Tibial nerve (tissue), 4 donors: ENCODE results near the gene CDC42BPB. TPM values are rescaled to one million over a fixed set of nuclear protein-coding genes. Genes with fewer than 3 reads are reported as not detected.

Experiments
- DNase-seq, 2 donors: peaks; one replicate each; pipeline ENCODE4 v3.0.0-alpha.2; 2019; ENCODE audit warnings: low spot score in 2 of 2
- H3K27ac ChIP-seq, 4 donors: fragments of 200-600 bp; sonication (generic) in 3 of 4; one replicate each; pipeline ENCODE4 v1.5.1; 2017 to 2019; ENCODE audit warnings: mild to moderate bottlenecking in 1 of 4
- H3K27me3 ChIP-seq, 2 donors: fragments of 200-600 bp; sonication (generic) in 1 of 2; one replicate each; pipeline versions ENCODE4 v1.5.1 to v1.6.0; 2017 to 2019
- H3K36me3 ChIP-seq, 3 donors: fragments of 200-600 bp; sonication (generic); one replicate each; pipeline ENCODE4 v1.5.1; 2018 to 2019
- H3K4me1 ChIP-seq, 4 donors: fragments of 200-600 bp; sonication (generic) in 3 of 4; one replicate each; pipeline ENCODE4 v1.5.1; 2017 to 2019
- H3K4me3 ChIP-seq, 4 donors: fragments of 200-600 bp; sonication (generic) in 3 of 4; one replicate each; pipeline ENCODE4 v1.5.1; 2017 to 2019; ENCODE audit warnings: mild to moderate bottlenecking in 1 of 4, moderate library complexity in 1 of 4
- H3K9me3 ChIP-seq, 4 donors: fragments of 200-600 bp; sonication (generic) in 3 of 4; one replicate each; pipeline ENCODE4 v1.5.1; 2017 to 2019
- EP300 ChIP-seq, 2 donors: sonication (generic); formaldehyde crosslinking; IDR thresholded peaks; one replicate each; pipeline ENCODE4 v1.6.1; 2017; ENCODE audit warnings: antibody characterized with exemption in 2 of 2, mild to moderate bottlenecking in 1 of 2
- POLR2A ChIP-seq, 2 donors: fragments of 450-650 bp; IDR thresholded peaks; one replicate each; pipeline ENCODE4 v1.6.1; 2017; ENCODE audit warnings: antibody characterized with exemption in 2 of 2, mild to moderate bottlenecking in 2 of 2, moderate library complexity in 2 of 2
- WGBS, 2 donors: methylation state at CpG; one replicate each; pipeline ENCODE4 v1.1.5; 2018; 5-methylcytosine and 5-hydroxymethylcytosine counted together
- total RNA-seq, 4 donors: library from RNA; depleted of rRNA; stranded (reverse); fragments of >200 nt; gene quantifications; one replicate each; pipeline ENCODE4 v1.1.0, GENCODE V29; 2016
- TF ChIP-seq, protein P1 (sequence below), 5 experiments: fragments of 200-600 bp in 3 of 5; fragments of 450-650 bp in 2 of 5; sonication (generic) in 3 of 5; IDR thresholded peaks; one replicate each; pipeline ENCODE4 v1.5.1; 2016 to 2019; ENCODE audit warnings: antibody characterized with exemption in 5 of 5, mild to moderate bottlenecking in 3 of 5, moderate library complexity in 2 of 5

CDC42BPB gene
- total RNA-seq, 4 donors from 2014 or later = 115 to 172 (median 134) TPM

GRCh38 chr14:103006106-103006505 is 51.2 kb downstream of the CDC42BPB start:
- no peak for TF ChIP-seq POLR2A (IDR thresholded peaks at IDR 0.05)
- TF ChIP-seq, protein P1, sequence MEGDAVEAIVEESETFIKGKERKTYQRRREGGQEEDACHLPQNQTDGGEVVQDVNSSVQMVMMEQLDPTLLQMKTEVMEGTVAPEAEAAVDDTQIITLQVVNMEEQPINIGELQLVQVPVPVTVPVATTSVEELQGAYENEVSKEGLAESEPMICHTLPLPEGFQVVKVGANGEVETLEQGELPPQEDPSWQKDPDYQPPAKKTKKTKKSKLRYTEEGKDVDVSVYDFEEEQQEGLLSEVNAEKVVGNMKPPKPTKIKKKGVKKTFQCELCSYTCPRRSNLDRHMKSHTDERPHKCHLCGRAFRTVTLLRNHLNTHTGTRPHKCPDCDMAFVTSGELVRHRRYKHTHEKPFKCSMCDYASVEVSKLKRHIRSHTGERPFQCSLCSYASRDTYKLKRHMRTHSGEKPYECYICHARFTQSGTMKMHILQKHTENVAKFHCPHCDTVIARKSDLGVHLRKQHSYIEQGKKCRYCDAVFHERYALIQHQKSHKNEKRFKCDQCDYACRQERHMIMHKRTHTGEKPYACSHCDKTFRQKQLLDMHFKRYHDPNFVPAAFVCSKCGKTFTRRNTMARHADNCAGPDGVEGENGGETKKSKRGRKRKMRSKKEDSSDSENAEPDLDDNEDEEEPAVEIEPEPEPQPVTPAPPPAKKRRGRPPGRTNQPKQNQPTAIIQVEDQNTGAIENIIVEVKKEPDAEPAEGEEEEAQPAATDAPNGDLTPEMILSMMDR (IDR thresholded peaks at IDR 0.05) = no peak
- TF ChIP-seq EP300 (IDR thresholded peaks at IDR 0.05) = no peak
- H3K4me3 ChIP-seq = no peak overlapping the region
- H3K9me3 ChIP-seq = no peaks in the 10 kb centered on the region
- H3K27me3 ChIP-seq = no peaks in the 10 kb centered on the region
- peaks cover 0 to 82% (median 0%) of the 10 kb centered on the region in 3 donors for H3K36me3 ChIP-seq
- no peak for DNase-seq
- H3K27ac ChIP-seq = no peak overlapping the region
- H3K4me1 ChIP-seq = no peaks in the 10 kb centered on the region
- 94 to 99% methylated on average over 8 of the region's 8 CpGs for WGBS, 2 donors

- no peak overlapping the region for H3K4me3 ChIP-seq
- no peaks in the 10 kb centered on the region for H3K9me3 ChIP-seq
- 82 to 90% methylated on average over 24 of the region's 24 CpGs for WGBS, 2 donors
- no peaks in the 10 kb centered on the region for H3K27me3 ChIP-seq
- no peaks in the 10 kb centered on the region for H3K4me1 ChIP-seq
- peaks cover 0 to 82% (median 0%) of the 10 kb centered on the region in 3 donors for H3K36me3 ChIP-seq
- no peak overlapping the region for H3K27ac ChIP-seq
- TF ChIP-seq EP300 (IDR thresholded peaks at IDR 0.05) (no peak), POLR2A (IDR thresholded peaks at IDR 0.05) (no peak)
- TF ChIP-seq, protein P1 (IDR thresholded peaks at IDR 0.05) = no peak
- DNase-seq = no peak
Measured at GRCh38 chr14:103003850-103004249, 53.5 kb downstream of the CDC42BPB start.

DNA sequence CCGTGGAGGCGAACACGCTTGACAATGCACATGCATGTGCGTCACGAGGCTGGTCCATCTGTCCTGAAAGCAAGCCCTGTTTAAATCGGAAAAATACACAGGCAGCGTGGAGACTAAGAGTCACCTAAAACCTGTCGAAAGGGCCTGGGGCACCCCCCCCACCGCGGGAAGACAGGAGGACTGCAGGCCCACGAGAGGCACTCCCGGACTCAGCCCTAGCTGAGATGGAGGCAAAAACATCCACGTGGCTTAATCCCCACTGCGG is 54.1 kb downstream of the CDC42BPB start:
- Histone ChIP-seq H3K36me3 (peaks cover 0 to 83% (median 0%) of the 10 kb centered on the region in 3 donors), H3K27ac (no peak overlapping the region), H3K4me3 (no peak overlapping the region), H3K27me3 (no peaks in the 10 kb centered on the region), H3K9me3 (no peaks in the 10 kb centered on the region), H3K4me1 (no peaks in the 10 kb centered on the region)
- WGBS, 2 donors = 87 to 91% methylated on average over 14 of the region's 14 CpGs
- TF ChIP-seq EP300 (IDR thresholded peaks at IDR 0.05) = no peak
- TF ChIP-seq POLR2A (IDR thresholded peaks at IDR 0.05) = no peak
- TF ChIP-seq, protein P1 (IDR thresholded peaks at IDR 0.05) = no peak
- DNase-seq = no peak

DNA sequence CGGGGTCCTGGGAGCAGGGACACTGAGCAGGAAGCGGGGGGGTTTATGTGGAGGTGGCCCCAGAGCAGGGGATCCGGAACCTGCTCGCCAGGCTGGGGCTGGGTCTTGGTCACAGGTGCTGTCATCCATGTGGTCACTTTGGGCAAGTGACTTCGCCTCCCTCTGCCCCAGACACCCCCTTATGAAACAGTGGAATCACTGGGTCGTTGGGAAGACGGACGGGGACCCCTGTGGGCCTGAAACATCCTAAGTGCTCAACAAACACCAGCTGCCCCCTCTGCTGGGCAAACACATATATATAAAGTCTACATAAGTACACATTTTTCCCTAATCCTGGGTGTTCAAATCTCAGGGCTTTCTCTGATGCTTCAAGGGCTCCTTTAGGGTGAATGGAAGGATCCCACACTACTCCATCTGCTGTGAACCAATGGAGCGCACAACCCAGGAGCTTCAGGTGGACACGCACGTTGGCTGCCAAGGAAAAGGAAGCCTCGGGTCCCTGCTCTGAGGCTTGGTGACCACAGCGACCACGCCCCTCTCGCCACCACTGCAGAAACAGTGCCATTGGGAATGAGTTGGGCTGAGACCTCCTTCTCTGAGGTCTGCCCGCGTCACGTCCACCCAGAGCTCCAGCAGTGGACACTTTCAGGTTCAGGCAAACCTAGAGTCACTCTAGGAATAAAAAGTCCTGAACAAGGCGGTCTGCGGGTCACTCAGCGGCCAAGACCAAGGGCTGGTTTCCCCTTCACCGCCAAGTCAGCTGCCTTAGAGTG is 54.6 kb downstream of the CDC42BPB start:
- Histone ChIP-seq H3K27ac (no peak overlapping the region), H3K4me1 (no peaks in the 10 kb centered on the region), H3K36me3 (peaks cover 0 to 83% (median 0%) of the 10 kb centered on the region in 3 donors), H3K4me3 (no peak overlapping the region), H3K9me3 (no peaks in the 10 kb centered on the region), H3K27me3 (no peaks in the 10 kb centered on the region)
- TF ChIP-seq POLR2A (IDR thresholded peaks at IDR 0.05) (no peak), EP300 (IDR thresholded peaks at IDR 0.05) (no peak)
- WGBS, 2 donors = 86 to 91% methylated on average over 14 to 22 of the region's 22 CpGs
- DNase-seq = no peak

- DNase-seq = no peak
Measured at GRCh38 chr14:103001651-103002396, 55.5 kb downstream of the CDC42BPB start.

DNA sequence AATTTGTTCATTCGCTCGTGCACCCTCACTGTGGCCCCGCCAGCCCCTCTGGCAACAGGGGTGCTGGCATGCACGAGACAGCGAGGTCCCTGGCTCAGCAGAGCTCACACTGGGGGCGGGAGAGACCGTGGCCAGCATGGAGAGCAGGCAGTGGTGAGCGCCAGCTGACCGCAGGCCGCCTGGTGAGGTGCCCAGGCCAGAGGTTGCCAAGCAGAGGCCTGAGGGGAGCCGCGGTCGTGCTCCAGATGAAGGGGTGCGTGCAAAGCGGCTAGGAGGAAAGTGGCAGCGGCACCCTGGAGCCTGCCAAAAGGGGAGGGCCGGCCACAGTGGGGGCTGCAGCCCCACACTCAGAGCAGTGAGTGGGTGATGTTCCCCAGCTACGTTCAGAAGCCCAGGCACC is 56.1 kb downstream of the CDC42BPB start:
- no peak for DNase-seq
- Histone ChIP-seq H3K27me3 (no peaks in the 10 kb centered on the region), H3K36me3 (peaks cover 0 to 86% (median 0%) of the 10 kb centered on the region in 3 donors), H3K4me3 (no peak overlapping the region), H3K9me3 (no peaks in the 10 kb centered on the region), H3K27ac (no peak overlapping the region), H3K4me1 (no peaks in the 10 kb centered on the region)
- no peak for TF ChIP-seq POLR2A (IDR thresholded peaks at IDR 0.05)
- no peak for TF ChIP-seq EP300 (IDR thresholded peaks at IDR 0.05)
- WGBS, 2 donors = 79 to 87% methylated on average over 15 to 18 of the region's 18 CpGs

More at GRCh38 chr14:103001651-103002396, 55.5 kb downstream of the CDC42BPB start:
- peaks cover 0 to 83% (median 0%) of the 10 kb centered on the region in 3 donors for H3K36me3 ChIP-seq
- no peak overlapping the region for H3K27ac ChIP-seq
- no peaks in the 10 kb centered on the region for H3K27me3 ChIP-seq
- H3K4me3 ChIP-seq = no peak overlapping the region
- TF ChIP-seq POLR2A (IDR thresholded peaks at IDR 0.05) (no peak), EP300 (IDR thresholded peaks at IDR 0.05) (no peak)
- 74 to 80% methylated on average over 34 to 37 of the region's 37 CpGs for WGBS, 2 donors
- no peaks in the 10 kb centered on the region for H3K4me1 ChIP-seq
- no peaks in the 10 kb centered on the region for H3K9me3 ChIP-seq
